Dedifferentiated amniotic fluid mesenchymal stem cell (primary cell): ENCODE measurements around the gene WASF3.

ENCODE experiments used
- DNase-seq: peaks from one replicate; pipeline ENCODE4 v3.0.0-alpha.2; 2016; ENCODE audit errors: extremely low spot score

WASF3 gene

DNA sequence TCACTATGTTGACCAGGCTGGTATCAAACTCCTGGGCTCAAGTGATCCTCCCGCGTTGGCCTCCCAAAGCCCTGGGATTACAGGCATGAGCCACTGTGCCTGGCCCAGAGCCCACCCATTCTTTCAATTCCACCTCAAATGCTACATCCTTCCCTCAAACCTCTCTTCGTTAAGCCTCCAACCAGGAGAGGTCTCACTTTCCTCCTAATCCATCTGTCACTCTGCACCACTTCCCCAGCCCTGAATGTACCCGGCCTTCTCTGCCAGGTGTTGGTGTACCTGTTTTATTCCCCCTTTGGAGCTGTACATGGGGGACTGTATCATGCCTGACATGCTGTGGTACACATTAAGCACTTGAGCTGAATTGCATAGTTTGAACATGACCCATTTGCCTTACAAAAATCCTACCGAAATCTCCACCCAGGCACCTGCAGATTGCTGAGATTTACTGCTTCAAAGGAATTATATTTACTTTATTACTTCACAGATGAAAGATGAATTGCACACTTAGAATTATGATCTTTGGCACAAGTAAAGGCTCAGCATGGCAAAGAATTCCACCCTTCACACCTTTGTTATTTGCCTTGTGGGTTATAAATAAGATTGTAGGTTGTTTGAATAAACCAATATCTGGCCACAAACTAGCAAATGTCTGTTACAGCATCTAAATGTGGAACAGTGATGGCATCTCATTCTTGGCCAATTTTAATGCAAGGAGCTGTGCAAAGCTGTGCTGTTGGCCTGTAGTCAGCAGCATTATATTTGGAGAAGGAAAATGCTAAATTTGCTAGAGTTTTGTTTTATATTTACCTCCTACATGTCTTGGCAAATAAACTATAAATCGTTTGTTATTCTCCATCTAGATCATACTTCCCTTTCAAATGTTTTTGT, 15.6 kb upstream of the WASF3 start:
- no peak for DNase-seq

DNA sequence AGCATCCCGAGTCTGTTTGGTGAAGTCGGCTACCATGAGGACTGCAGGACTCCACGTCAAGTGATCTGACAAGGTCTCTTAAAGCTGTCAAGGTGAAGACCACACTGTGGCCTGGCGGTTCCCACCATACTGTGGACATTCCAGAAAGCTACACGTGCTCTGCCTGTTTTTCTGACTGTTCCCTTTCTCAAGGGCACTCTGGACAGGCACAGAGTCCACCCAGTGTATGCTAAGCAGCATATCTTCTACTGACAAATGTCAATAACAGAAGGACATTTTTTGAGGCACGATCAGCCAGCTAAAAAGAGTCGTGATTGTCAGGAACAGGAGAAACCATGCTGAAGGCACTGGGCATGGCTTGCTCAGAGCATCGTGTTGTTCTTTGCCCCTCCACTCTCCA, 12.8 kb upstream of the WASF3 start:
- DNase-seq: no peak

DNA sequence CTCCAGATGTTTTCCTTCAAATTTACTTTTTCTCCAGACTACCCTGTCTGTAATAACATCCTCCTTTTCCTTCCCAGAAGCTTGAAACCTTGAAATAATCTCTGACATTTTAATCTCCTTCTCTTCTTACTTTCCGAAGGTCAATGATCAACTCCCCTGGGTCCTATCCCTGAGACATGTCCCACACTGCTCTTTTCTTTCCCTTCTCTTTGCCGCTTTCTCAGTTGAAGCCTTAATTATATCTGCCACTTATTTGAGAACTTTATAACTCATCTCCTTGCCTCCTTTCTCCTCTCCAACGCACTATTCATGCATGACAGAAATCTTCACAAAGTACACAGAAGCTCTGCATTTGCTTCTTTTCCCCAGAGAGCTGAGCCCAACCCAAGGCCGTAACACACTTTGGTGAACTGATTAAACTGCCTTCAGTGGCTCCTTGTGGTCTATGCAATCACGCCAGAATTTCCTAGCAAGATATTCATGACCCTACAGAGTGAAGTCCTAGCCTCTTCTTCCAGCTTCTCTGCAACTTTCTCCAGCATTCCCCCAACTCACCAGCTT, 9.2 kb upstream of the WASF3 start:
- DNase-seq: no peak

DNA sequence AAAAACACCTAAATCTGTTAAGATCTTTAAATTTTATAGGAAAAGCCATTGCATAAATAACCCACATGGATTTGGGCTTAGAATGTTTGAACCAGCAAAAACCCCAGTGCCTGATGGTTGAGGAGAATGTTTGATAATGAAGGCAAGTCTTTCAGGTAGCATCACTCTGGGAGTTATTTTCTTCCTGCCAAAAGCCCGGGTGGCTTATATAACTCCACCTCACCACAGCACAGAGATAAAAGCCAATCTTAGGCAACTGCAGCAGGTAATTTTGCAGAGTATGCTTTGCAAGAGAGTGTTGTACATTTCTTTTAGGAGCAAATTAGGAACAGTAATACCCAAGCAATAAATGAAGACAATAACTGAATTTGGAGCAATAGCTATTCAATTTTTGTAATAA, 7.8 kb upstream of the WASF3 start:
- no peak for DNase-seq

DNA sequence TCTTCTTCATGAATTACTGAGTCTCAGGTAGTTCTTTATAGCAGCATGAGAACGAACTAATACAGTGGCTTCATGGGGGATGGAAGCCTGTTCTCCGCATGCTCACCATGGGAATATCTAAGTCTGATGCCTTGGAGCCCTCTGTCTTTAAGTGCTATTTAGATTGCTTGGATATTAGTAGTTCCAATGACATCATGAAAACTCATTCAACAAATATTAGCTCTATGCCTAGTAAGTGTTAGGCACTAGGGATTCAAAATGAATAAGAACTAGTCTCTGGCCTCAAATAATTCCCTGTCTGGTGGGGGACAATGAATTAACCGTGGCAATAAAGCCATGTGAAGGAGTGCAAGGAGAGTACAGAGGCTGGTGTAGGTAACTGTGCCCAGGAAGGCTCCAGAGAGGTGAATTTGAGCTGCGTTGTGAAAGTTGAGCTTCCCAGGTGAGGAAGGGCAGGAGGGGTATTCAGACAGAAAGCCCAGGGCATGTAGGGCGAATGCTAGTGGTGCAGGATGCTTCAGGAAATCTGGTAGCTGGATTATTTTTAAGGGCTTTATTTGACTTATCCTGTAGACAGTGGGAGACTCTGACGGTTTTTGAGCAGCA, 6.1 kb upstream of the WASF3 start:
- DNase-seq: no peak

DNA sequence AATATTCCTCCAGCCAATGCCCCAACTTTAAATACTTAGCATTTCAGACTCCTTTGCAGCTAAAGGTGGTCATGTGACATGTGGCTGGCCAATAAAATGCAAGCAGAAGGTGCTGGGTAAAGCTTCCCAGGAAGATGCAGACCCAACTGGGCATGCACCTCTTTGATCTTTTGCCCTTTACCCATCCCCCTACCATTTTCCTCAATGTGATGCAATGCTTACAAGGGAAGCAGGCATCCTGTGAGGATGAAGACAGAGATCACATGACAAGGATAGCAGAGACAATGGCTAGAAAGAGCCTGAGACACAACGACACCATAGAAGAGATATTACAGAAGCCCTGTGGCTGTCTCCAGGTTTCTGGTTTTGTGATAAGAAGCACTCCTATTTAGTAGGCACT, 2.1 kb upstream of the WASF3 start:
- no peak for DNase-seq

DNA sequence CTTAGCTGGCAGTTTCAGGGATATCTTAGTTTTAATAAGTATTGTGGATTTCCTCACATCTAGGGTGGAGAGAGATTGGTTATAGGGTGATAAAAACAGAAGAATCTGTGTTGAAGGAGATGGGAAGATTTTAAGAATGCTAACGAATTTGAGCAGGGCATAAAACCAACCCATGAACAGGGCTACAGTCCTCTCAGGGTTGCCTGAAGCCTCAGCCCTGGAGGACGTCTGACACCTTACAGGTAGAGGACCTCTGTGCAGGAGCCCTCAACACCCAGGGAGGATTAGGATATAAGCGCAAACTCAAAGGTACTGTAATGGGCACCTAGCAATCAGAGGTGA, 461 bp upstream of the WASF3 start:
- DNase-seq: no peak

DNA sequence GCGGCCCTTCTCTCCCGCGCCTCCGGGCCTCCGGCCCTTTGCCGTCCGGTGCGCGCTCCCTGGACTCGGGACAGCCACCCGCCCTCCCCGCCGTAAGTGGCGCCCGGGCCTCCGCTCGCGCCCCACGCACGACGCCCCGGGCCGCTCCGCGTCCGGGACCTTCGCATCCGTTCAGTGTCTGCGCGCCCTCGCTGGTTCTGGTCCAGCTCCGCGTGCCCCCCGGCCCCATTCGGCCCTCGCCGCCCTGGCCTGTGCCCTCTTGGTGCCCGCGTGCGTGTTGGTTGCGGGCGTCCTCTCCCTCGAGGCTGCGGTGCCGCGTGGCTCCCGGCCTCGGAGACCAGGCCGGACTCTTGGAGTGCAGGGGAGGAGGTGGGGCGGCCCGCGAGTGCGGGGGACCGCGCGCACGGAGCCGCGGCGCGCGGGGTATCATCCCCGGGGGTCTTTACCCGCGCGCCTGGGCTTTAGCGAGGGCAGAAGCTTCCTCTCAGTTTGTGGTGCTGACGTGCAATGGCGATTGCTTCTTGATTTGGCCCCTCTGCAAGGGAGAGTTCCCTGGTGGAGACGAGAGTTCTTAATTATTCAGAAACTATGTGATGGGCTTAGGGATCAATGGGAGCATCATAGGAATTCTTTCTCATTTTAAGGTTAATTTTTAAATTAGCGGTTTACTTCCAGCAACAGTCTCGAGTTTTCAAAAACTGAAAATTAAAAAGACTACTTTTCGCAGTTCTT, 757 bp downstream of the WASF3 start:
- no peak for DNase-seq

DNA sequence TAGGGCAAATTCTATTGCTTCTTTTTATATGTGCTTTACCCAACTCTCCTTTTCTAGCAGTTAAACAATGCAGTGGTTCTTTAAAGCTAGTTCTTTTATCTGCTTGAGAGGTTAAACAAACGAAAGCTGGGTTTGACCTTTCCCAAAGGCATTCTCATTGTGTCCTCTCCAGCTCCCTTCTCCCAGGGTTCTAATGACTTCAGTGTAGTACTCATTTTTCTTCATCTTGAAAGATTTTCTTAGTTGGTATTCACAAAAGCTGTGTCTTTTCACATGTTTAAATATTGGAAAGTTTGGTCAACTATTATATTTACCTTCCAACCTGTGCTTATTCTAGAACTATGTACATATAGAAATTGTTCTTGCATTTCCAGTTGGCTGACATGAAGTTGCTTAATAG, 1.5 kb downstream of the WASF3 start:
- DNase-seq: no peak

DNA sequence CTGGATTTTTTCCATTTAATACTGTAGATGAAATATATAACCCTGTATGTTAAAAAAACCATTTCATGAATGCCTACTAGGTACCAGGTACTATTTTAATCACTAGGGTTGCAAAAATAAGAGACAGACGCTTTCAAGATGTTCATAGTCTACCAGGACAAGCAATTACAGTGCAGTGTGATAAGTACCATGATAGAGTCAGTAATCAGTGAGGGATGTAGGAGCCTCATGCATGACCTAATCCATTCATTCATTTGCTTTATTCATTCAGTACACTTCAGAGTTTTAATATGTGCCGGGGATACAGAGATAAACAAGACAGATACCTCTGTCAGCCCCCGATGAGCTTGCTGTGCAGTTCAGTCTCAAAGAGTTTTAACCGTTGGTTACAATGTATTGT, 3.0 kb downstream of the WASF3 start:
- no peak for DNase-seq

DNA sequence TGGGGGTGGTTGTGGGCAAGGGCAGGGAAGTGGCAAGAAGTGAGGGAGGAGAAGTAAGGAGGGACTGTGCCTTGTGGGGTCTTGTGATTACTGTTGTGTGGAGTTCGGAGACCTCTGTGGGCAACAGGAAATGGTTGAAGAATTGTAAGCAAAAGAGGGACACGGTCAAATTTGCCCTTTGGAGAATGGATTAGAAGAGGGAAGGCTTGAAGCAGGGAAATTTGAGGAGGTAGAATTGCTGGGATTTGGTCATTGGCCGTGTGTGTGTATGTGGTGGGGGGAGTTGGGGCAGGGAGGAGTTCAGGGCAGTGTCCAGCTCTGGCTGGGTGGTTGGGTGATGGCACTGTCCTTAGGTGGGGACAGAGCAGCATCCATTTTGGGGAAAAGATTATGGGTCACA, 3.6 kb downstream of the WASF3 start:
- DNase-seq: no peak

DNA sequence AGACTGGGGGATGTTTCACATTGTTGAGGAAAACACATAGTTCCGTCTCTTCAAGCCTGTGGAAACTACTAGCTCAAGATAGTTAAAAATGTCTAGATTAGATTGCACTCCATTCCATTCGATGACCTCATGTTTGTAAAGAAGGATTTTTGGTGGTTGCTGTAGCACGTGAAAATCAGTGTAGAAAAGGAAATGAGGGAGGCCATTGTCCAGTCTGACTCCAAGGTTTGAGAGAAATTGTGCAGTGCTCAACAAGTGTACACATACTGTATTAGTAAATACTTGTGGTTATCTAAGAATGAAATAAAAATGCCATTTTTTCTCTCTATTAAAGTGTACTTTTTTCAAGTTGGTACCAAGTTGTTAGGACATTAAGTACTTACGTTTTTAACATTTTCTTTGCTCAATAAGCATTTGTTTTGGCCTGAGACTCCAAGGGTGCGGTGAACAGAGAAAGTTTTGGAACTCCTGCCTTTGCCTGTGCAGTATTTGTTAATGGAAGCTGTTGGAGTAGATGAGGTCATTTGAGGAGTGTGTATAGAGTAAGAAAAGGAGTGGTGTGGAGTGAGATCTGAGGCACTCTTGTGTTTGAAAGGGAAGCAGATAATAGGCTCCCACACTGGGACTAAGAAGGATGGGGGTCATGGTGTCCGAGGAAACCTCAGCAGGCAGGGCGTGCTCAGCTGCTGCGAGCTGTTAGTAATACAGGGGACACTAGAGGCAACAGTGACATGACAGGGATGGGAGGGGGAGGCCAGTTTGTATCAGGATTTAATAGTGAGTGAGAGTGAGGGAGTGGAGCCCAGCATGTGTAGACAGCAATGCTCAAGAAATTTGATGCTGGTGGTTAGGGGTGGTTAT, 4.4 kb downstream of the WASF3 start:
- DNase-seq: peak; percentile 63

DNA sequence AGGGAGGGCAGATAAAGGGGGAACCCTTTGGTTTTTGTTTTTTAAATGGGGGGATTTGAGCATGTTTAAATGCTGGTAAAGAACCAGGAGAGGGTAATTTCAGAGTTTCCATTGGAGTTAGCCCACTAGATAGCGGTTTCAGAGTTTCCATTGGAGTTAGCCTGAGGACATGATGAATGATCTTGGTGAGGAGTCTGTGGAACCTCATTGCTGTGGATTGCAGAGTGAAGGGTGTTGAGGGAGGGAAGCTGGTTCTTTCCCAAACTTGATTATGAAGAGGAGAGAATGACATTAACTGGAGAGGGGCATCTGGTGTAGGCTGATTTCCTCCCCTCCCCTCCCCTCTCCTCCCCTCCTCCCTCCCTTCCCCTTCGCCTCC, 5.0 kb downstream of the WASF3 start:
- DNase-seq: no peak

DNA sequence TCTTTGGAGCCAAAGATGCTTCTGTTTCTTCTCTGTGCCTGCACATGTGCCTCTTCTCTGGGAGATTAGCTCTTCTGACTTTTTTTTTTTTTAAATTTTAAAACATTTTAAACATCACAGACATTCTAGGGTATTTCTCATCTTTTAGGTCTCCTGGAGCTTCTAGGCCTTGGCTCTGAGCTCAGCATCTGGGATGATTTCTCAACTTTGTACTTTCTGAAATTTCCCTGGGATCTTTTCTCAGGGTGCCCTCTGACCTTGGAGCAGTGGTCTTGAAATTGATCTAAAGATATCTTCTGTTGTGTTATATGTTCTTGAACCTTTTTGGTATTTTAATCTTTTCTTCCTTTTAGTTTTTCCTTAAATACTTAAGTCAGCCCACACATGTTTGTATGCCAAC, 6.2 kb downstream of the WASF3 start:
- DNase-seq: no peak

DNA sequence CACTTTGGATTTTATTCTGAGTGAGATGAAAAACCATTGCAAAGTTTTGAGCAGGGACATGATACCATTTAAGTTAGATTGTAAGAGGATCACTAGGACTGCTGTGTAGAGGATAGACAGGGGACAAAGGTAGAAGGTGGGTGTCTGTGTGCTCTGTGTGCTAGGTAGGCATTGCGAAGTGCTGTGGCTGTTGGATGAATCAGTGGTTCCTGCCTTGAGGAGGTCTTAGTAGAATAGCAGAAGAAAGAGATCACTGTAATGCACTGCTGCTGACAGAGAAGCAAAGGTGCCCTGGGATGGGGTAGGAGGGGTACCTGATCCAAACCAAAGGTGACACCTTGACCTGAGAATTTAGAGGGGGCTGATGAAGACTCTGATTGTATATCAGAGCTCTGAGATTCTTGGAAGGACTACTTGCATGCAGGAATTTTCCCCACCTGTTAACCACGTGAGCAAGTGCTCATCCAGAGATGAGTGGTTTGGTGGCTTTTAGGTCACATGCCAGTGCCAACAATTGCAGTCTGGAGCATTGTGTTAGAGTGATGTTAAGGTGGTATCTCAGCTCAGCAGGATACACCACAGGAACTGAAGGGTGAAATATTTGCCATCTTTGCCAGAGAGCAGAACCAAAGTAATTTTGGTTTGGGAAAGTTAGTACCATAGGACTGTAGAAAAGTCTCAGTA, 10.8 kb downstream of the WASF3 start:
- no peak for DNase-seq

DNA sequence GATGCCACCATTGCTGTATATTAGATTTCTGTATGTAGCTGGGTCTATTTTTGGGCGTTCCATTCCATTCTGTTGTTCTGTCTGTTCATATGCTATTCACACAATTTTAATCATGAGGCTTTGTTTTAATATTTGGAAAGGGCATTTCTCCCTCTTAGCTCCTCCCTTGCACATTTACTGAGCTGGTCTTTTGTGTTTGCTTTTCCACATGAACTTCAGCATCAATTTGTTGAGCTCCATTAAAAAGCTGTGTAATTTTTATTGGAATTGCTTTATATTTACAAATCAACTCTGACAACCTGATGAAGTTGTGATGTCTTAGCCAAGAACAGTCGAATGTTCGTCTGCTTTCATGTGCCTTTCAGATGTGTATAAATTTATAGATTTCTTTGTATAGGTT, 14.0 kb downstream of the WASF3 start:
- DNase-seq: no peak

DNA sequence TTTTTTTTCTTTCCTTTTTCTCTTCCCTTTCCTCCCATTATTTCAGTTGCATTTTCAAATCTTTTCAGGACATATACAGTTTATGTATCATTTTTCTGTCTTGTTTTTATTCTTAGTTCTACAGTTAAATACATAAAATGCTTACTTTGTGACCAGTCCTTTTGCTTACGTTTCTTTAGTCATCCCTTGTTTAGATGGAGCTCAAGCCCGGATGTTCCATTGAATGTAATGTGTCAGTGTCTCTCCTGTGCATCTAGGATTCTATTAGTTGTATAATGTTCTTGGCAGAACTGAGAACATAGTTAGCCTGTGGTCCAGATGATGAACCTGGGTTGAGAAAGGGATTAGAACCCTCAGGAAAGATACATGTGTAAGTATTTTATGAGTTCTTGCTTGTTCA, 17.8 kb downstream of the WASF3 start:
- DNase-seq: no peak

DNA sequence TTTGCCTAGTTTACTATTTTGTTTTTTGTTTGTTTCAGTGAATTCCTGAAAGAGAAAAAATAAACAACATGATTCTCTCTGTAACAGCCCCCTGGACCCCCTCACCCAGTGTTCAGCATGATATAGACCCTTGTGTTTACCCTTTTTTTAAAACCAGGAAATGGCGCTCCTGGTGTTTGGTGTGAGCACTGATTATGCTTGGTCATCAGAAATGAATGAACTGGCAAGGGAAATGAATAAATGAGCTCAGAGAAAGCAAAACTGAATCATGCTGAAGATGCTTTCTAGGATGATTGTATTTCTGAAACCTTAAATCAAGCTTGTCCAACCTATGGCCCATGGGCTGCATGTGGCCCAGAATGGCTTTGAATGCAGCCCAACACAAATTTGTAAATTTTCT, 22.1 kb downstream of the WASF3 start:
- no peak for DNase-seq

DNA sequence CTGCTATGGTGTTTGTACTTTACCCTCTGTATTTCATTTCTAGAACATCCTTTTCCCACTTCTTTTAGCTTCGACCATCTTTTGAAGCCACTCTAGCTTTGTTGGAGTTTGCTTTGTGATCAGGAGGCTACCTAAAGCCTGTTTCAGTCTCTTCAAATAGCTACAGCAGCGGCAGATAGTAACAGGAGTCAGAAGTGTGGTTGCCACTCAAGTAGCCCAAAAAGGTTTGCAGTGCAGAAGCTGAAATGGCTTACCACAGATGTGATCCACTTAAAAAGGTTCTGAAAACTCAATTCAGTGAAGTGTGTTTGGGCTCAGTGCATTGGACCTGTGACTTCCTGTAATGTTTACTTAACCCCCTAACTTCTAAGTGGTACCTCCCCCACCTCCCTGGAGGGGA, 26.2 kb downstream of the WASF3 start:
- DNase-seq: no peak

DNA sequence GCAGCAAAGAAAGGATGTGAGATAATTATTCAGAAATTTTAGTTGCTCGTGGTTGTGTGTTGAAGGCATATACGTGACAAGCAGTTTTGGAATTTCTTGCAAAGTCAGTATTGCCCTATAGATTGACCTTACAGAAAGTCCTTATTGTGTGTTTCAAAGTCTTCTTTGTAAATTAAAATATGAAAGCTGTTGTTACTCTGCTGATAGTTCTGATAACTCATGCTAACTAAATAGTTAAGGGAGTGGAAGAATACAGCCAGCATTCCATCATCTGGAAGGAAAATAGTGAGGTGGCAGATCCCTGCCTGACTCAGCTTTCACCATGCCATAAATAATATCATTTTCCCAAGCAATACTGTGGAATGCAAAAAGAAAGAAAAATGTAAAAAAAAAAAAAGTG, 27.2 kb downstream of the WASF3 start:
- DNase-seq: peak; percentile 67

DNA sequence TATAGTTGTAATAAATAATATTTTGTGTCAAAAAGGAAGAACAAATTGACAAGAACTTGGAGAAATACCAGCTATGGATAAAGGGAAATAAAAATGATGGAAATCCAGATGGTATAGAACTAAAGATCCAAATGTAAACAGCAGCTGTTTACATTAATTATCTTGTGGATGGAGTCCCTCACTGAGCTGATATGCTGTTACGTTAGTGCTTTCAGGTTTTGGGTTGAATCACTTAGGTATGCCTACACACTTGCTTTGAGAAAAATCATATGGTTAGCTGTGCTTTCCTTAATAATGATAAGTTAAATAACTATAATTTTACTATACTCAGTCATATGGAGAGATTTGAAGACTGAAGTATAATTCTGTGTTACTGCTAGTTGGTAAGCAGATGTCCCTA, 27.7 kb downstream of the WASF3 start:
- no peak for DNase-seq
